K562 (cell line): ENCODE data around the gene IQCN. TPM values are rescaled to one million over a fixed set of nuclear protein-coding genes. Genes with fewer than 3 reads are reported as not detected.

Source experiments
- CLOCK ChIP-seq: fragments of 250-450 bp; sonication (Bioruptor Pico); IDR thresholded peaks from 2 replicates; pipeline ENCODE4 v1.4.0; 2020; ENCODE audit warnings: mild to moderate bottlenecking, moderate library complexity, borderline replicate concordance
- EZH2 ChIP-seq: IDR thresholded peaks from 2 replicates; pipeline ENCODE4 v1.6.1; 2012; ENCODE audit warnings: low read depth, mild to moderate bottlenecking, inconsistent platforms, low read length, borderline replicate concordance
- HEY1 ChIP-seq: fragments of 250-450 bp; sonication (Bioruptor Pico); IDR thresholded peaks from 2 replicates; pipeline ENCODE4 v1.5.0; 2020; ENCODE audit warnings: mild to moderate bottlenecking, moderate library complexity, borderline replicate concordance
- HMGXB4 ChIP-seq: sonication (generic); formaldehyde crosslinking; IDR thresholded peaks from 2 replicates; pipeline ENCODE4 v1.8.1; 2023; ENCODE audit warnings: mild to moderate bottlenecking, missing genetic modification reagents
- ILF3 ChIP-seq: fragments of 450-650 bp; IDR thresholded peaks from 2 replicates; pipeline ENCODE4 v1.6.1; 2018; ENCODE audit warnings: antibody characterized with exemption, mild to moderate bottlenecking, moderate library complexity, borderline replicate concordance
- MAZ ChIP-seq, 2 experiments: fragments of 450-650 bp in 1 of 2; sonication (generic) in 1 of 2; formaldehyde crosslinking; IDR thresholded peaks in 1 of 2; conservative IDR thresholded peaks in 1 of 2; 2 replicates each; pipeline versions ENCODE4 v1.4.0 to v1.5.0; 2020; ENCODE audit warnings: mild to moderate bottlenecking in 1 of 2, missing genetic modification reagents in 1 of 2
- MEF2D ChIP-seq: conservative IDR thresholded peaks from 2 replicates; pipeline ENCODE4 v1.6.1; 2016; ENCODE audit warnings: low read depth, missing genetic modification characterization, missing compliant biosample characterization
- MTA3 ChIP-seq: fragments of 450-650 bp; formaldehyde crosslinking; IDR thresholded peaks from 2 replicates; pipeline ENCODE4 v1.6.1; 2017; ENCODE audit warnings: mild to moderate bottlenecking, borderline replicate concordance
- OTX1 ChIP-seq: fragments of 450-650 bp; formaldehyde crosslinking; IDR thresholded peaks from 2 replicates; pipeline ENCODE4 v1.4.0; 2022; ENCODE audit warnings: mild to moderate bottlenecking
- PCBP2 ChIP-seq: fragments of 200-400 bp; formaldehyde crosslinking; IDR thresholded peaks from 2 replicates; pipeline ENCODE4 v1.6.1; 2018; ENCODE audit warnings: low read length, low read depth, mild to moderate bottlenecking, moderate library complexity; ENCODE audit not compliant: poor library complexity, severe bottlenecking
- SMAD4 ChIP-seq: fragments of 250-450 bp; sonication (Bioruptor Pico); conservative IDR thresholded peaks from 2 replicates; pipeline ENCODE4 v1.8.0; 2021; ENCODE audit warnings: inconsistent platforms, mild to moderate bottlenecking, moderate library complexity
- SMARCA5 ChIP-seq: fragments of 450-650 bp; IDR thresholded peaks from 2 replicates; pipeline ENCODE4 v1.6.1; 2016
- TCF3 ChIP-seq: sonication (generic); formaldehyde crosslinking; IDR thresholded peaks from 2 replicates; pipeline ENCODE4 v1.4.0; 2020; ENCODE audit warnings: mild to moderate bottlenecking, missing genetic modification reagents
- ZBTB49 ChIP-seq: sonication (generic); formaldehyde crosslinking; IDR thresholded peaks from 2 replicates; pipeline ENCODE4 v1.8.0; 2022; ENCODE audit warnings: missing genetic modification reagents, mild to moderate bottlenecking, borderline replicate concordance
- ZFP30 ChIP-seq: fragments of 250-450 bp; sonication (Bioruptor Pico); IDR thresholded peaks from 2 replicates; pipeline ENCODE4 v1.8.0; 2022; ENCODE audit warnings: moderate library complexity, mild to moderate bottlenecking, inconsistent platforms, borderline replicate concordance
- ZKSCAN1 ChIP-seq: fragments of 150-350 bp; IDR thresholded peaks from 2 replicates; pipeline ENCODE4 v1.6.1; 2016; ENCODE audit warnings: low read depth, low read length
- ZNF133 ChIP-seq: fragments of 250-450 bp; sonication (Bioruptor Pico); IDR thresholded peaks from 2 replicates; pipeline ENCODE4 v1.4.0; 2020; ENCODE audit warnings: mild to moderate bottlenecking
- ZNF24 ChIP-seq: fragments of 450-650 bp; IDR thresholded peaks from 2 replicates; pipeline ENCODE4 v1.6.1; 2016
- ZNF408 ChIP-seq: fragments of 250-450 bp; sonication (Bioruptor Pico); IDR thresholded peaks from 2 replicates; pipeline ENCODE4 v1.4.0; 2020; ENCODE audit warnings: low read depth, mild to moderate bottlenecking, moderate library complexity
- ZNF696 ChIP-seq: fragments of 250-450 bp; sonication (Bioruptor Pico); conservative IDR thresholded peaks from 2 replicates; pipeline ENCODE4 v1.4.0; 2020; ENCODE audit warnings: mild to moderate bottlenecking, moderate library complexity
- polyA plus RNA-seq, 8 experiments: library from polyadenylated mRNA; depleted of rRNA in 4 of 8; stranded (reverse) in 5 of 8; unstranded in 3 of 8; fragments of >200 nt; fragmentation: Nextera tagmentation in 2 of 8; fragmentation: Illumina TruSeq in 1 of 8; extraction: Ambion mirVana in 2 of 8; extraction: Trizol in 1 of 8; gene quantifications; 2 replicates each; pipeline versions ENCODE4 v1.2.1 to v1.2.3, GENCODE V29; 2011 to 2014; ENCODE audit warnings: inconsistent platforms in 1 of 8, missing spikeins in 1 of 8
- total RNA-seq, 7 experiments: library from RNA; depleted of rRNA in 6 of 7; stranded (reverse); fragments of >200 nt in 6 of 7; fragmentation: Illumina TruSeq in 2 of 7; extraction: Trizol in 2 of 7; gene quantifications; 2 replicates each; pipeline versions ENCODE4 v1.2.1 to v1.2.3, GENCODE V29; 2011 to 2021; ENCODE audit warnings: low replicate concordance in 1 of 7

The IQCN gene
- total and polyA plus RNA-seq, 9 of the 15 experiments (the other 6 are each of a cell fraction or from before 2014, with no cell fraction given) = 0.01 to 0.07 (median 0.04) TPM; not detected in 3

GRCh38 chr19:18291590-18292461 lies 17.6 kb upstream of the IQCN start (continued):
- TF ChIP-seq ZNF408 (CRISPR knock-in tag) (no peak), ZNF133 (CRISPR knock-in tag) (peak; percentile 3; the same call in 1 of the 2 replicates), CLOCK (CRISPR knock-in tag) (no peak), ZNF696 (no peak), EZH2 (no peak), MAZ (CRISPR knock-in tag; conservative IDR thresholded peaks at IDR 0.05 in 1 of 2, IDR thresholded peaks at IDR 0.05 in 1 of 2) (peak; percentile 93 to 95), ZNF24 (no peak), ILF3 (no peak), TCF3 (CRISPR knock-in tag) (peak; percentile 19; the same call in 1 of the 2 replicates), HEY1 (CRISPR knock-in tag) (no peak), MEF2D (tag) (0 out of 2 replicates have a peak, but pooled peaks have one; percentile 16), ZFP30 (CRISPR knock-in tag) (no peak), MTA3 (peak; percentile 82; the same call in 1 of the 2 replicates), SMARCA5 (no peak), PCBP2 (no peak), ZBTB49 (CRISPR knock-in tag) (peak; percentile 89), ZKSCAN1 (0 out of 2 replicates have a peak, but pooled peaks have one; percentile 4), OTX1 (CRISPR knock-in tag) (no peak), SMAD4 (CRISPR knock-in tag) (peak; percentile 96), HMGXB4 (CRISPR knock-in tag) (no peak)
